HG03378 (cell line): Measurements from ENCODE around the gene FGF14.

ENCODE experiments used
- ATAC-seq: cut with Tn5 transposase; IDR thresholded peaks from one replicate; pipeline ENCODE4 v1.9.1; 2021; ENCODE audit warnings: mild to moderate bottlenecking, moderate library complexity; ENCODE audit not compliant: unreplicated experiment

The FGF14 gene

GRCh38 chr13:102198418-102199311, 203.2 kb downstream of the FGF14 start:
- ATAC-seq, result no peak

GRCh38 chr13:102197193-102197592, 204.7 kb downstream of the FGF14 start:
- ATAC-seq, result no peak

- ATAC-seq, result no peak
These were observed 206.0 kb downstream of the FGF14 start for GRCh38 chr13:102195566-102196462.

- no peak for ATAC-seq
These were observed 209.0 kb downstream of the FGF14 start for GRCh38 chr13:102192858-102193257.

- ATAC-seq, result no peak
These were observed 209.8 kb downstream of the FGF14 start for GRCh38 chr13:102191951-102192502.

GRCh38 chr13:102190930-102191329, 210.9 kb downstream of the FGF14 start:
- ATAC-seq, result no peak

- ATAC-seq, result no peak
These were observed 214.5 kb downstream of the FGF14 start for GRCh38 chr13:102187313-102187712.

GRCh38 chr13:102185375-102185984, 216.4 kb downstream of the FGF14 start:
- ATAC-seq, result no peak

- ATAC-seq, result no peak
These were observed 218.2 kb downstream of the FGF14 start for GRCh38 chr13:102183509-102184182.

GRCh38 chr13:102182170-102182569, 219.7 kb downstream of the FGF14 start:
- ATAC-seq, result no peak

- ATAC-seq, result no peak
These were observed 224.4 kb downstream of the FGF14 start for GRCh38 chr13:102177431-102177830.

GRCh38 chr13:102176846-102177245, 225.0 kb downstream of the FGF14 start:
- no peak for ATAC-seq

GRCh38 chr13:102172406-102172805, 229.4 kb downstream of the FGF14 start:
- no peak for ATAC-seq

- no peak for ATAC-seq
These were observed 231.5 kb downstream of the FGF14 start for GRCh38 chr13:102170305-102170704.

GRCh38 chr13:102169471-102170015, 232.3 kb downstream of the FGF14 start:
- ATAC-seq, result no peak

- no peak for ATAC-seq
These were observed 249.1 kb downstream of the FGF14 start for GRCh38 chr13:102152790-102153189.

GRCh38 chr13:102147353-102147752, 254.5 kb downstream of the FGF14 start:
- ATAC-seq, result no peak

GRCh38 chr13:102145750-102146149, 256.1 kb downstream of the FGF14 start:
- ATAC-seq, result no peak

- no peak for ATAC-seq
These were observed 259.4 kb downstream of the FGF14 start for GRCh38 chr13:102142473-102142826.
